ENCODE measurements around the gene CCDC69. TPM values are rescaled to one million over a fixed set of nuclear protein-coding genes. Genes with fewer than 3 reads are reported as not detected.

The CCDC69 gene
- total RNA-seq, 4 donors from 2014 or later = 118 to 287 (median 228) TPM

- DNase-seq (ENCODE audit: low spot score) (no peak), ATAC-seq (ENCODE audit: low FRiP score) (no peak)
- TF ChIP-seq, protein P1, sequence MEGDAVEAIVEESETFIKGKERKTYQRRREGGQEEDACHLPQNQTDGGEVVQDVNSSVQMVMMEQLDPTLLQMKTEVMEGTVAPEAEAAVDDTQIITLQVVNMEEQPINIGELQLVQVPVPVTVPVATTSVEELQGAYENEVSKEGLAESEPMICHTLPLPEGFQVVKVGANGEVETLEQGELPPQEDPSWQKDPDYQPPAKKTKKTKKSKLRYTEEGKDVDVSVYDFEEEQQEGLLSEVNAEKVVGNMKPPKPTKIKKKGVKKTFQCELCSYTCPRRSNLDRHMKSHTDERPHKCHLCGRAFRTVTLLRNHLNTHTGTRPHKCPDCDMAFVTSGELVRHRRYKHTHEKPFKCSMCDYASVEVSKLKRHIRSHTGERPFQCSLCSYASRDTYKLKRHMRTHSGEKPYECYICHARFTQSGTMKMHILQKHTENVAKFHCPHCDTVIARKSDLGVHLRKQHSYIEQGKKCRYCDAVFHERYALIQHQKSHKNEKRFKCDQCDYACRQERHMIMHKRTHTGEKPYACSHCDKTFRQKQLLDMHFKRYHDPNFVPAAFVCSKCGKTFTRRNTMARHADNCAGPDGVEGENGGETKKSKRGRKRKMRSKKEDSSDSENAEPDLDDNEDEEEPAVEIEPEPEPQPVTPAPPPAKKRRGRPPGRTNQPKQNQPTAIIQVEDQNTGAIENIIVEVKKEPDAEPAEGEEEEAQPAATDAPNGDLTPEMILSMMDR (IDR thresholded peaks at IDR 0.05) = no peak
Observed at GRCh38 chr5:151183456-151184245, 40.2 kb downstream of the CCDC69 start.

GRCh38 chr5:151182976-151183375 lies 40.9 kb downstream of the CCDC69 start:
- TF ChIP-seq, protein P1 (IDR thresholded peaks at IDR 0.05) = no peak
- DNase-seq (ENCODE audit: low spot score) (no peak), ATAC-seq (ENCODE audit: low FRiP score) (no peak)

DNA sequence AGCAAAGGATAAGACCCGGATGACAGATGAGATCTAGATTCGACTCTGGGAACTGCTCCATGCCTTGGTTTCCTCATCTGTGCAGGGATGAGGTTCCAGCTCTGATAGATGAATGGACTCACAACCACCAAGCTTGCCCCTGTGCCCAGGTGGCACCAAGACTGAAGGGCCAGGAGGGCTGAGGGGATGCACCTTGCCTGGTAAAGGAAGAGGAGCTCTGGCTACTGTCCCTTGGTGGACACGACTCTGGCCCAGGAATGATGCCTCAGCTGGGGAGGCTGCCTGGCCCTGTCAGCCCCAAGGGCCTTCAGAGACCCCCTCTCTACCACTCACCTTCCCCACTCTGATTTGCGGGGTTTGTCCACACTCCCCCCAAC lies 41.4 kb downstream of the CCDC69 start:
- no peak for DNase-seq (ENCODE audit: low spot score)
- TF ChIP-seq, protein P1 (IDR thresholded peaks at IDR 0.05) = no peak
- no peak for ATAC-seq (ENCODE audit: low FRiP score)

GRCh38 chr5:151181818-151182523 lies 41.9 kb downstream of the CCDC69 start:
- DNase-seq (ENCODE audit: low spot score) (no peak), ATAC-seq (ENCODE audit: low FRiP score) (no peak)
- TF ChIP-seq, protein P1 (IDR thresholded peaks at IDR 0.05) = no peak

DNA sequence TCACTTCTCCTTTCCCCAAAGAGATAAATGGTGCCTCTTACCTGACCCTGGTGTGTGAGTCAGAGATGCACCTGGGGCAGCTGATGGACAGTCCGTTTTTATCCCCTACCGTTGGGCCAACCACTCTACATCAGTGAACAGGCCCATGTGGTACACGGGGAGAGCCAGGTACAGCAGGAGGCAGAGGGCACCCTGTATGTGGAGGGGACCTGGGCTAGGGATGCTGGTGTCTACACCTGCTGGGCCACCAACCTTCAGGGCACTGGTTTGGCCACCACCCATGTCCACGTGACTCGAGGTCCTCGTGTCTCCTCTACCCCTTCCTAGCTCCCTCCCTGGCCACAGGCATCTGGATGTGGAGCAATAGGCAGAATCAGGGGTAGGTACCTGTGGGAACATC lies 43.6 kb downstream of the CCDC69 start:
- DNase-seq (ENCODE audit: low spot score) (no peak), ATAC-seq (ENCODE audit: low FRiP score) (no peak)
- TF ChIP-seq, protein P1 (IDR thresholded peaks at IDR 0.05) = no peak

GRCh38 chr5:151179489-151179840 lies 44.4 kb downstream of the CCDC69 start:
- DNase-seq (ENCODE audit: low spot score) (no peak), ATAC-seq (ENCODE audit: low FRiP score) (no peak)
- TF ChIP-seq, protein P1 (IDR thresholded peaks at IDR 0.05) = no peak
